T-helper 2 cell (primary cell): ENCODE results near the gene INTS1.
"Not testable (repeated sequence)": the region's sequence is repeated elsewhere in the genome, so short reads cannot be mapped to it uniquely, and the experiment has no call there.

ENCODE experiments used
- DNase-seq, 5 experiments: peaks; one replicate each; pipeline versions ENCODE4 v3.0.0 to v3.0.0-alpha.2; 2012 to 2022

The INTS1 gene

GRCh38 chr7:1444214-1444924 is 59.8 kb downstream of the INTS1 start:
- no peak for DNase-seq

GRCh38 chr7:1443587-1444200 is 60.5 kb downstream of the INTS1 start:
- not testable (repeated sequence) for DNase-seq

- no peak for DNase-seq
Observed at GRCh38 chr7:1442355-1443124, 61.6 kb downstream of the INTS1 start.

DNA sequence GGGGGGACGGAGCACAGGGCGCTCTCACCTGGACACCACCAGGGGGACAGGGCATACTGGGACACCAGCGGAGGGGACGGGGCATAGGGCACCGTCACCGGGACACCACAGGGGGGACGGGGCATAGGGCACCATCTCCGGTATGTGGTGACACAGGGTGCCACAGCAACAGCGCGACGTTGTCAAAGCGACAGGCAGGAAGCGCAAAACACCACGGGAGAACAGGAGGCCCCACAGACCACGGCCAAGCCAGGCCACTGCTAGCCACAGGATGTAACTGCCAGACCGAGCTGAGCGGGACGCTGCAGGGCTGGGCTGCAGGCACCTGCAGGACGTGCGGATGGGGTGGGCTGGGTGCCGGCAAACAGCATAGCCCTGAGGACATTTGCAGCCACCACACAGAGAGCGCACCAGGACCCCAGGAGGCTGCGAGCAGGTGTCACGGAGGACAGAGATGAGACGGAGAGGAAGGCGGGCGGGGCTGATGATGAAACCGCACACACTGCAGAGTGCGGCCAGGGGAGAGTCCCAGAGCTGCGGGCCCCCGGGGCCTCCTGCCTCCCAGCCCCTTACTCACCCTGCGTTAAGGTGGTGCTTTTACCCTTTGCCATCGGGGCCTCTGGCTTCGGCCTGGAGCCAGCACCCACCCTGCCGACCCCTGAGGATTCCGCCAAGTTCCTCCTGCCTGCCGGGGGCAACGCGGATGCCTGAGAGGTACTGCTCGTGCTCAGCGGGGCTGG is 62.4 kb downstream of the INTS1 start:
- DNase-seq = no peak

GRCh38 chr7:1440620-1441019 is 63.6 kb downstream of the INTS1 start:
- no peak for DNase-seq

- no peak for DNase-seq
Observed at GRCh38 chr7:1439373-1440363, 64.5 kb downstream of the INTS1 start.

DNA sequence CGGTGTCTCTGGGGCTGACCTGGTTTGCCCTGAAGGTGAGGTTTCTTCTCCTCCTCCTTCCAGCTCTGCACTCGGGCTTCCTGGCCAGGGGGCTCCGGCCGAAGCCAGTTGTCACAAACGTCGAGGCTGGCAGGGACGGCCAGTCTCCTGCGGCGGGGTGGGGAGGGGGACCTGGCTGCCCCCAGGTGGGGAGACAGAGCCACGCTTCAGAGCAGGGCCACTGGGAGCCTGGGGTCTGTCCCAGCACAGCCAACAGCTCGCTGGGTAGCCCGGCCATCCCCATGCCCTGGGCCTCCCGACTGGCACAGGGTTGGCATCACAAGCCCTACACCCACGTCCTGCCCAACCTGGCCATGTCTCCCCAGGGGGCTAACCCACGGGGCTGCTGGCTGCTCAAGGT is 65.4 kb downstream of the INTS1 start:
- DNase-seq = no peak

DNA sequence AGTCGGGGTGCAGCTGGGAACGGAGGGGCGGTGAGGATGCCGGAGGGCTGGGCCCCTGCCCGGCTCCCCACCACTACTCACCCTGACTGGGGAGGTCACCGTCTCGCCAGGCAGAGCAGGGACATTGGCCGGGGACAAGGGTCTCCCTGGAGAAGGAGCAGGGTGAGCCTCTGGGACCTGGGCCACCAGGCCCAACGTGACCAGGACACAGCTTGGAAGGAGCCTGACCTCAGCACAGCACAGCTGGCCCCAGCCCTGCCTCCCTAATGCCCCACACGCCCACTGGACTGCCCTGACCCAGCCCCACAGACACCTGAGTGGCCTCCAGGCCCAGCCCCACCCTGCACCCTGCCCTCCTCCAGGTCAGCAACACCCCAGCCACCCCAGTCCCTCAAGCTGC is 66.0 kb downstream of the INTS1 start:
- DNase-seq = no peak

- DNase-seq = no peak
Observed at GRCh38 chr7:1437155-1437880, 66.9 kb downstream of the INTS1 start.

DNA sequence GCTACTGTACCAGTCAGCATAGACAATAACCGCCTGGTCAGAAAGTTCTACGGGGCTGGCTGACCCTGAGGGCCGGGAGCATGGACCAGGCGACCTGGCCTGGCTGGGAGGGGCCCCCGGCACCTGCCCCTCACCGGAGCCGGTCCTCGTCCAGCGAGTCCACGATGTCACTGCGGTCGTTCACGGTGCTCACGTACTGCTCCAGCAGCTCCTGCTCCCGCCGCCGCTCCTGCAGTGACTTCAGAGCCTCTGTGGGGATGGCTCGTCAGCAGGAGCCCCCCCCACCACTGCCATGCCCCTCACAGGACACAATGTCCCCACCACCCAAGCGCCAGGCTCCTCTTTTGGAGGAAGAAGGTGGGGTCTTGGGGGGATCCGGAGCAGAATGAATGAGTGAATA is 67.6 kb downstream of the INTS1 start:
- DNase-seq = no peak

GRCh38 chr7:1434891-1435670 is 69.1 kb downstream of the INTS1 start:
- DNase-seq = no peak

DNA sequence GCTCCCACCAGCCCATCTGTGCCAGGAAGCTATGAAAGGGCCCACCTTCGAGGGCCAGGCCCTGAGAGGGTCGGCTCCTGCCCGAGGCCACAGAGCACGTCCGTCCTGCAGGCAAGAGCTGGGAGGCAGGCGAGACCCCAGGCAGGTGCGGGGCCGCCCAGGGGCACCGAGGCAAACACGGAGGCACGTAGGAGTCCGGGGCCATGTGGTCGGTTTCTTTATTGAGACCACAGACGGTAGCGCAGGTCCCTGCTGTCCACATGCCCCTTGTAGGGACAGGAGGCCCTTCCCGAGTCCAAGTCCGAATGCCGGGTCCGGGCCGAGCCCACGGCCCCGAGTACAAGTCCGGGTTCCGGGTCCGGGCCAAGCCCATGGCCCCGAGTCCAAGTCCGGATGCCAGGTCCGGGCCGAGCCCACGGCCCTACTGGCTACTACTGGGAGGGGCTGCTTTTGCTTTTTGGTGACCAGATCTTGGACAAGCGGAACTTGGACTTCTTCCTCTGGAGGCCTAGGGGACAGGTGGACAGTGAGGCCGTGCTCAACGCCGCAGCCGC is 69.9 kb downstream of the INTS1 start:
- DNase-seq = no peak

- DNase-seq = no peak
Observed at GRCh38 chr7:1433128-1433920, 70.9 kb downstream of the INTS1 start.

DNA sequence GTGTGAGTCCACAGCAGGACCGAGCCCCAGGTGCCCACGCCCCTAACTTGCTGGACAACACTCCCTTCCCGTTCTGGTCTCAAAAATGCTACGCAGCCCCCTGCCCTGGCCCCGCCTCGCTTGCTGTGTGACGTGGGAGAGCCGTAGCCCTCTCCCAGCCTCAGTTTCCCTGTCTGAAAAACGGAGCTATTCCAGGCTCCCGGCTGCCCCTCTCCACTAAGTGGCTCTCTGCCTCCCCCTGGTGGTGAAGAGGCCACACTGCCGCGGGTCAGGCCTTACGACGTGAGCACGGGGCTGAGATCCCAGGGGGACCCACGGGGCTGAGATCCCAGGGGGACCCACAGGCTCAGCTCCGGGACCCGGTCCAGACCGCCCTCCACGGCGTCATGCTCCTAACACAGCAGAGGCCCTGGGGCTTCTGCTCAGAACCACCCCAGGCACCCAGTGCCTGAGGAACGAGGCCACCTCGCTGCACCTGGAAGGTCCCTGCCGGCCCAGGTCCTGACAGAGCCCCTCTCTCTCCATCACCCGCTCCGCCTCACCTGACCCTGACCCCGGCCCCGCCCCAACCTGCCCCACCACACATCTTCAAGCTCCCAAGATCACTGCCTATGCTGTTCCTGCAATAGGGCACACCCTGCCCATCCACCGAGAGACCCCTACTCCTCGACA is 71.6 kb downstream of the INTS1 start:
- DNase-seq = peak; percentile 38 to 75 (median 69)

DNA sequence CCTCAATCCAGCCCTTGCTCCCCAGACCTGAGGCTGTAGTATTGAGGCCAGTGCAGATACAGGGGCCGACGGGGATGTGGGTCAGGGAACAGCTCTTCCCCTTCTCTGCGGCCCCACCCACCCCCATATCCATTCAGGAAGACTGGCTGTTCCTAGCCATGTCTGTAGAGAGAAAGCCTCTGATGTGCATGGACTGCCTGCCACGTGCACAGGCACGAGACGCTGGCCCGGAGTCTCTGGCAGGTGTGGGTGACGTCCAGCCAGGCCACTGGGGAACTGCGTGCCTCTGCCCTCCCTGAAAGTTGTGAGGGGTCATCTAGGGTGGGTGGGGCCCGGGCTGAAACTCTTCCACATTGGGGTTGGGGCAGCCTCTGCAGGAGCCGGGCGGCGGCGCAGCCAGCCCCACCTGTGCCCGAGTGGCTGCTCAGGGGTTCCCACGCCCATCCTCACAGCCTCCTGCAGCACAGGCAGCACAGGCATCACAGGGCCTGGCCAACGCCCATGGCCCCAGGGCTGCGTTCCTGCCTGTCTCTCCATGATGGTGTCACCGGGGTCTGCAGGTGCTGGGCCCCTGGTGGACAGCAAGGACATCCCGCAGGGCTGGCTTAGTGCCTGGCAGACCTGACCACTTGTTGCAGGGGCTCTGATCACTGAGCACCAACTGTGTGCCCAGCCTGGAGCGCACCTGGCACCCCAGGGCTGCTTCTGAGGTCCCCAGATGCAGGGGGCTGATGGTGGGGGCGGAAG is 72.4 kb downstream of the INTS1 start:
- no peak for DNase-seq

- no peak for DNase-seq
Observed at GRCh38 chr7:1431226-1431625, 73.0 kb downstream of the INTS1 start.

DNA sequence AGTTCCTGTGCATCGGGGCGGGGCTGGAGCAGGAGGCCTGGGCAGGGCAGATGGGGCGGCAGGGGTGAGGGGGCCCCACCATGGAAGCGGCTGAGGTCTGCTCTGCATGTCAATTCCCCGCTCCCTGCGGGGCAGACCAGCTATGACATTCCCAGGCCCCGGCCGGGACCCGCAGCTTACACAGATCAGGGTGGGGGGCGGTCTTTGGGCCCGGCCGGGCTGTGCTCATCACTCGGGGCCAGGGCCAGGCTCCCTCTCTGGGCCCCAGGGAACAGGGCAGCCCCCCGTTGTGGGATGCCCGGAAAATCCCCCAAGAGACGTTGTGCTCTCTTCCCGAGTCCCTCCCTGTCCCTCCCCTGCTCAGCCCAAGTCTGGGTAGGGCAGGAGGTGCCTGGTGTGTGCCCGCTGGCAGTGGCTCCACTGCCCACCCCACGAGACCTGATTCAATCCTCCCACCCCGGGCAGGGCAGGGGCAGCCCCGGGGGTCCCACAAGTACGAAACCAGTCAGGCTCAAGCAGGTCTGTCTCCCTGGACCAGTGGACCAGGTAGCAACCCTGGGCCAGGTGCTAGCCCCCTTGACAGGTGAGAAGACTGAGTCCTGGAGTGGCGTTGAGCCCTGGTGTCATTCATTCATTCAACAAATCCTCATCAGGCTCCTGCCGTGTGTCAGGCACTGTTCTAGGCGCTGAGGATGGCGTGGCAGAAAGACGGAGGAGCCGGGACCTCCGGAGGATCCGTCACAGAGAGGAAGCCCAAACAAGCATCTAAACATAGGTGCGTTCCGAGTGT is 73.9 kb downstream of the INTS1 start:
- no peak for DNase-seq
